Osteoblast (primary cell): Measurements from ENCODE around the gene COX10. TPM values are rescaled to one million over a fixed set of nuclear protein-coding genes. Genes with fewer than 3 reads are reported as not detected.

ENCODE experiments used
- DNase-seq: peaks from one replicate; pipeline ENCODE4 v3.0.0; 2011; ENCODE audit warnings: low spot score, mixed read lengths; ENCODE audit not compliant: insufficient read length; ENCODE audit errors: missing footprints
- H2AFZ ChIP-seq: 2 replicates; pipeline ENCODE4 v1.6.0; 2011; ENCODE audit warnings: mild to moderate bottlenecking, low read length
- H3K27ac ChIP-seq: 2 replicates; pipeline ENCODE4 v1.5.1; 2011; ENCODE audit warnings: mild to moderate bottlenecking, low read depth, low read length, moderate library complexity
- H3K27me3 ChIP-seq: 2 replicates; pipeline ENCODE4 v1.6.0; 2012; ENCODE audit warnings: mild to moderate bottlenecking, control low read depth, inconsistent platforms, low read length, moderate library complexity; ENCODE audit not compliant: insufficient read depth
- H3K36me3 ChIP-seq: 2 replicates; pipeline ENCODE4 v1.5.1; 2011; ENCODE audit warnings: mild to moderate bottlenecking, low read length, control low read depth, moderate library complexity; ENCODE audit not compliant: insufficient read depth
- H3K4me1 ChIP-seq: 2 replicates; pipeline ENCODE4 v1.5.1; 2011; ENCODE audit warnings: mild to moderate bottlenecking, low read length, control low read depth, moderate library complexity; ENCODE audit not compliant: insufficient read depth
- H3K4me2 ChIP-seq: 2 replicates; pipeline ENCODE4 v1.6.0; 2011; ENCODE audit warnings: mild to moderate bottlenecking, low read length; ENCODE audit not compliant: insufficient read depth
- H3K4me3 ChIP-seq: fragments of 200-600 bp; sonication (generic); 3 replicates; pipeline ENCODE4 v1.5.1; 2012; ENCODE audit warnings: mild to moderate bottlenecking, low read length, inconsistent platforms; ENCODE audit not compliant: insufficient read depth
- H3K79me2 ChIP-seq: 2 replicates; pipeline ENCODE4 v1.6.0; 2012; ENCODE audit warnings: mild to moderate bottlenecking, low read length, control low read depth, inconsistent platforms; ENCODE audit not compliant: insufficient read depth
- H3K9me3 ChIP-seq: 2 replicates; pipeline ENCODE4 v1.5.1; 2011; ENCODE audit warnings: low read depth, low read length, control low read depth
- H4K20me1 ChIP-seq: 2 replicates; pipeline ENCODE4 v1.6.0; 2012; ENCODE audit warnings: mild to moderate bottlenecking, low read length, control low read depth; ENCODE audit not compliant: insufficient read depth
- CTCF ChIP-seq: IDR thresholded peaks from 2 replicates; pipeline ENCODE4 v1.5.1; 2011; ENCODE audit warnings: mild to moderate bottlenecking, low read depth, low read length, moderate library complexity; ENCODE audit errors: extremely low read depth
- total RNA-seq: library from RNA; depleted of rRNA; stranded (reverse); fragments of >200 nt; gene quantifications from 2 replicates; pipeline ENCODE4 v1.2.3, GENCODE V29; 2012

The COX10 gene
- total RNA-seq, 1 donor = 14.8 TPM

- H4K20me1 ChIP-seq = peaks cover 3% of the 10 kb centered on the region
- H3K9me3 ChIP-seq = no peaks in the 10 kb centered on the region
- no peaks in the 10 kb centered on the region for H3K36me3 ChIP-seq
- no peaks in the 10 kb centered on the region for H3K27me3 ChIP-seq
- H2AFZ ChIP-seq = no peak overlapping the region
- TF ChIP-seq CTCF = no peak
- no peak overlapping the region for H3K4me2 ChIP-seq
- H3K79me2 ChIP-seq = no peaks in the 10 kb centered on the region
- no peak for DNase-seq
- H3K27ac ChIP-seq = no peak overlapping the region
- no peaks in the 10 kb centered on the region for H3K4me1 ChIP-seq
- no peak overlapping the region for H3K4me3 ChIP-seq
These were observed 134.8 kb downstream of the COX10 start for GRCh38 chr17:14204084-14204483.

GRCh38 chr17:14204546-14204945, 135.2 kb downstream of the COX10 start:
- Histone ChIP-seq H3K27ac (no peak overlapping the region), H4K20me1 (peaks cover 3% of the 10 kb centered on the region), H3K79me2 (no peaks in the 10 kb centered on the region), H3K36me3 (no peaks in the 10 kb centered on the region), H3K27me3 (no peaks in the 10 kb centered on the region), H3K9me3 (no peaks in the 10 kb centered on the region), H3K4me1 (no peaks in the 10 kb centered on the region), H2AFZ (no peak overlapping the region), H3K4me3 (no peak overlapping the region), H3K4me2 (no peak overlapping the region)
- DNase-seq = no peak
- no peak for TF ChIP-seq CTCF

- Histone ChIP-seq H3K27me3 (no peaks in the 10 kb centered on the region), H3K79me2 (no peaks in the 10 kb centered on the region), H3K9me3 (no peaks in the 10 kb centered on the region), H3K27ac (no peak overlapping the region), H2AFZ (no peak overlapping the region), H4K20me1 (peaks cover 3% of the 10 kb centered on the region), H3K36me3 (no peaks in the 10 kb centered on the region), H3K4me2 (no peak overlapping the region), H3K4me3 (no peak overlapping the region), H3K4me1 (no peaks in the 10 kb centered on the region)
- no peak for DNase-seq
- TF ChIP-seq CTCF = no peak
These were observed 136.1 kb downstream of the COX10 start for GRCh38 chr17:14205380-14205779.

GRCh38 chr17:14205992-14206461, 136.7 kb downstream of the COX10 start:
- DNase-seq = no peak
- Histone ChIP-seq H3K27me3 (no peaks in the 10 kb centered on the region), H2AFZ (no peak overlapping the region), H3K4me3 (no peak overlapping the region), H3K79me2 (no peaks in the 10 kb centered on the region), H4K20me1 (peaks cover 3% of the 10 kb centered on the region), H3K36me3 (no peaks in the 10 kb centered on the region), H3K27ac (no peak overlapping the region), H3K4me1 (no peaks in the 10 kb centered on the region), H3K9me3 (no peaks in the 10 kb centered on the region), H3K4me2 (no peak overlapping the region)
- no peak for TF ChIP-seq CTCF
